ENCODE results near the gene MUC21. TPM values are rescaled to one million over a fixed set of nuclear protein-coding genes. Genes with fewer than 3 reads are reported as not detected.

Gene MUC21
- total RNA-seq, 1 experiment from 2014 or later, result not detected

GRCh38 chr6:30954631-30955366 is 28.7 kb upstream of the MUC21 start:
- Mint-ChIP-seq H3K27me3 (ENCODE audit: insufficient read depth, unreplicated experiment) (no peaks in the 10 kb centered on the region), H3K9me3 (ENCODE audit: unreplicated experiment) (peaks cover 30% of the 10 kb centered on the region), H3K27ac (ENCODE audit: unreplicated experiment) (no peak overlapping the region), H3K4me3 (ENCODE audit: unreplicated experiment) (peak overlapping the region; percentile 71), H3K36me3 (ENCODE audit: insufficient read depth, unreplicated experiment) (no peaks in the 10 kb centered on the region), H3K4me1 (ENCODE audit: low read depth, unreplicated experiment) (peaks cover 6% of the 10 kb centered on the region)
- no peaks in the 10 kb centered on the region for H3K36me3 ChIP-seq (ENCODE audit: control insufficient read depth, insufficient read depth, low read length)
- ChIA-PET POLR2A (no interaction called here), CTCF (interaction anchor here (0.6 to 1.2 kb wide), 4 partner anchors 12 to 116 kb away, joined by 4 to 6 read pairs (median 5); partner anchors contain the start of gene VARS2)
- intact Hi-C loops (cut with micrococcal nuclease; ENCODE audit: unreplicated experiment), result no loop called here
- H3K4me1 ChIP-seq, result 0 out of 2 replicates have a peak, but pooled peaks cover 4% of the 10 kb centered on the region
- H3K27me3 ChIP-seq (replicated peaks; ENCODE audit: control insufficient read depth, insufficient read depth, low read length), result no peaks in the 10 kb centered on the region; the same call in 1 of the 2 replicates
- BruUV-seq (replicated peaks), result no TSS peak
- DNase-seq, result no peak
- no peak for TF ChIP-seq CTCF (IDR thresholded peaks at IDR 0.05; ENCODE audit: insufficient read depth in 1 of 2, low read depth in 1 of 2, low read length in 1 of 2, severe bottlenecking in 1 of 2, unreplicated experiment in 1 of 2)
- no peaks in the 10 kb centered on the region for H3K9me3 ChIP-seq
- H3K4me3 ChIP-seq (ENCODE audit: low read depth, low read length), result peak overlapping the region; percentile 53

GRCh38 chr6:30955367-30956042 is 28.0 kb upstream of the MUC21 start:
- intact Hi-C loops (cut with micrococcal nuclease; ENCODE audit: unreplicated experiment), result no loop called here
- H3K36me3 ChIP-seq (ENCODE audit: control insufficient read depth, insufficient read depth, low read length), result no peaks in the 10 kb centered on the region
- H3K4me3 ChIP-seq (ENCODE audit: low read depth, low read length), result peak overlapping the region; percentile 53
- 0 out of 2 replicates have a peak, but pooled peaks cover 4% of the 10 kb centered on the region for H3K4me1 ChIP-seq
- no peaks in the 10 kb centered on the region for H3K9me3 ChIP-seq
- no peaks in the 10 kb centered on the region; the same call in 1 of the 2 replicates for H3K27me3 ChIP-seq (replicated peaks; ENCODE audit: control insufficient read depth, insufficient read depth, low read length)
- no peak overlapping the region for H3K27ac Mint-ChIP-seq (ENCODE audit: unreplicated experiment)
- peaks cover 6% of the 10 kb centered on the region for H3K4me1 Mint-ChIP-seq (ENCODE audit: low read depth, unreplicated experiment)
- CTCF ChIA-PET, result interaction anchor here (0.6 to 1.2 kb wide), 5 partner anchors 13 to 115 kb away, joined by 3 to 6 read pairs (median 5); partner anchors contain the start of gene VARS2
- no TSS peak for BruUV-seq (replicated peaks)
- POLR2A ChIA-PET, result no interaction called here
- no peaks in the 10 kb centered on the region for H3K27me3 Mint-ChIP-seq (ENCODE audit: insufficient read depth, unreplicated experiment)
- peak overlapping the region; percentile 71 for H3K4me3 Mint-ChIP-seq (ENCODE audit: unreplicated experiment)
- no peaks in the 10 kb centered on the region for H3K36me3 Mint-ChIP-seq (ENCODE audit: insufficient read depth, unreplicated experiment)
- H3K9me3 Mint-ChIP-seq (ENCODE audit: unreplicated experiment), result peaks cover 23% of the 10 kb centered on the region
- peak; percentile 59 to 60 for DNase-seq
- TF ChIP-seq CTCF (IDR thresholded peaks at IDR 0.05; ENCODE audit: insufficient read depth in 1 of 2, low read depth in 1 of 2, low read length in 1 of 2, severe bottlenecking in 1 of 2, unreplicated experiment in 1 of 2), result no peak

GRCh38 chr6:30957716-30958115 is 25.8 kb upstream of the MUC21 start:
- no peak for DNase-seq
- no peaks in the 10 kb centered on the region for H3K36me3 Mint-ChIP-seq (ENCODE audit: insufficient read depth, unreplicated experiment)
- ChIA-PET POLR2A (no interaction called here), CTCF (no interaction called here)
- peaks cover 12% of the 10 kb centered on the region for H3K4me1 Mint-ChIP-seq (ENCODE audit: low read depth, unreplicated experiment)
- intact Hi-C loops (cut with micrococcal nuclease; ENCODE audit: unreplicated experiment), result no loop called here
- no TSS peak for BruUV-seq (replicated peaks)
- no peaks in the 10 kb centered on the region for H3K36me3 ChIP-seq (ENCODE audit: control insufficient read depth, insufficient read depth, low read length)
- H3K4me1 ChIP-seq, result 0 out of 2 replicates have a peak, but pooled peaks cover 4% of the 10 kb centered on the region
- H3K27me3 ChIP-seq (replicated peaks; ENCODE audit: control insufficient read depth, insufficient read depth, low read length), result no peaks in the 10 kb centered on the region; the same call in 1 of the 2 replicates
- no peaks in the 10 kb centered on the region for H3K9me3 ChIP-seq
- no peak overlapping the region for H3K27ac Mint-ChIP-seq (ENCODE audit: unreplicated experiment)
- TF ChIP-seq CTCF (IDR thresholded peaks at IDR 0.05; ENCODE audit: insufficient read depth in 1 of 2, low read depth in 1 of 2, low read length in 1 of 2, severe bottlenecking in 1 of 2, unreplicated experiment in 1 of 2), result no peak
- peaks cover 1% of the 10 kb centered on the region for H3K9me3 Mint-ChIP-seq (ENCODE audit: unreplicated experiment)
- H3K4me3 Mint-ChIP-seq (ENCODE audit: unreplicated experiment), result no peak overlapping the region
- no peak overlapping the region for H3K4me3 ChIP-seq (ENCODE audit: low read depth, low read length)
- H3K27me3 Mint-ChIP-seq (ENCODE audit: insufficient read depth, unreplicated experiment), result no peaks in the 10 kb centered on the region

All from Caco-2 (cell line).